Stimulated activated CD4-positive, alpha-beta T cell treated with anti-CD3 and anti-CD28 coated beads, Interleukin-1b, Interleukin-23, amount 100 ng/mL, for 48 hours (primary cell): ENCODE data around the gene MDC1.
"Not testable (repeated sequence)": the region's sequence is repeated elsewhere in the genome, so short reads cannot be mapped to it uniquely, and the experiment has no call there.

ENCODE experiments used
- DNase-seq: peaks from one replicate; pipeline ENCODE4 v3.0.0-alpha.2; 2020

MDC1 gene

DNA sequence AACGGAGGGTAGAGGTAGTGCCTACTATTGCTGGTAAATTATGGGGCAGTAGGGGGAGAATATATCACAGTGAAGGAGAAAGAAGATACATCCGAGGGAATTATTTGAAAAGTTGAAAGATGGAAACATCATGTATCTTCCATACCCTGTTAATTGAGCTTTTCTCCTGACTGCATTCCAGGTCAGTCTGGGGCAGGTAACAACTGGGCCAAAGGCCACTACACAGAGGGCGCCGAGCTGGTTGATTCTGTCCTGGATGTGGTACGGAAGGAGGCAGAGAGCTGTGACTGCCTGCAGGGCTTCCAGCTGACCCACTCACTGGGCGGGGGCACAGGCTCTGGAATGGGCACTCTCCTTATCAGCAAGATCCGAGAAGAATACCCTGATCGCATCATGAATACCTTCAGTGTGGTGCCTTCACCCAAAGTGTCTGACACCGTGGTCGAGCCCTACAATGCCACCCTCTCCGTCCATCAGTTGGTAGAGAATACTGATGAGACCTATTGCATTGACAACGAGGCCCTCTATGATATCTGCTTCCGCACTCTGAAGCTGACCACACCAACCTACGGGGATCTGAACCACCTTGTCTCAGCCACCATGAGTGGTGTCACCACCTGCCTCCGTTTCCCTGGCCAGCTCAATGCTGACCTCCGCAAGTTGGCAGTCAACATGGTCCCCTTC is 6.2 kb upstream of the MDC1 start:
- DNase-seq: not testable (repeated sequence)

DNA sequence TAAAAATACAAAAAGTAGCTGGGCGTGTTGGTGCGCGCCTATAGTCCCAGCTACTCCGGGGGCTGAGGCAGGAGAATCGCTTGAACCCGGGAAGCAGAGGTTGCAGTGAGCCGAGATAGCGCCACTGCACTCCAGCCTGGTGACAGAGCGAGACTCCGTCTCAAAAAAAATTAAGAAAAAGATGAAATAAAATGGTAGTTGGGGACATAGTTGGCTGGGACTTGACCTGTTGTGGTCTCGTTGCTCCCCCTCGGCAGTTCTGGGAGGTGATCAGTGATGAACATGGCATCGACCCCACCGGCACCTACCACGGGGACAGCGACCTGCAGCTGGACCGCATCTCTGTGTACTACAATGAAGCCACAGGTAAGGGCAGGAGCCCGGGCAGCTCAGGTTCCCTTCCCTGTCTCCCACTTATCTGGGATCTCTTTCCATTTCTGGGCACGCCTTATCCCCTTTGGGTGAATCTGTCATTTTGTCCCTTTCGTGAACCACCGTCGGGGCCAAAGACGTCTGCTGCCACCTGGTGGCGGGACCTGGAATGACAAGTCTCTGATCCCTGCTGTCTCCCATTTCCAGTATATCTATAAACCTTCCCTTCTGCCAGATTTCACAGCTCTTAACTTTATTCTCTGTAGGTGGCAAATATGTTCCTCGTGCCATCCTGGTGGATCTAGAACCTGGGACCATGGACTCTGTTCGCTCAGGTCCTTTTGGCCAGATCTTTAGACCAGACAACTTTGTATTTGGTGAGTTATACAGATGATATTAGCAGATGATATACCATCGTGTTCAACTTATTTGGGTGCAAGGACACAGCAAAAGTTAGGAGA is 5.4 kb upstream of the MDC1 start:
- DNase-seq: peak; percentile 81

DNA sequence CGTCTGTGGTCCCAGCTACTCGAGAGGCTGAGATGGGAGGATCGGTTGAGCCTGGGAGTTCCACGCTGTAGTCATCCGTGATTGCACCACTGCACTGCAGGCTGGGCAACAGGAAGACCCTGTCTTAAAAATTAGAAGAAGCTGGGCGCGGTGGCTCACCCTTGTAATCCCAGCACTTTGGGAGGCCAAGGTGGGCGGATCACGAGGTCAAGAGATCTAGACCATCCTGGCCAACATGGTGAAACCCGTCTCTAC is 4.9 kb upstream of the MDC1 start:
- not testable (repeated sequence) for DNase-seq

- peak; percentile 94 for DNase-seq
Observed at GRCh38 chr6:30721198-30722024, 4.3 kb upstream of the MDC1 start.

- DNase-seq: peak; percentile 77
Observed at GRCh38 chr6:30720738-30721197, 3.7 kb upstream of the MDC1 start.

DNA sequence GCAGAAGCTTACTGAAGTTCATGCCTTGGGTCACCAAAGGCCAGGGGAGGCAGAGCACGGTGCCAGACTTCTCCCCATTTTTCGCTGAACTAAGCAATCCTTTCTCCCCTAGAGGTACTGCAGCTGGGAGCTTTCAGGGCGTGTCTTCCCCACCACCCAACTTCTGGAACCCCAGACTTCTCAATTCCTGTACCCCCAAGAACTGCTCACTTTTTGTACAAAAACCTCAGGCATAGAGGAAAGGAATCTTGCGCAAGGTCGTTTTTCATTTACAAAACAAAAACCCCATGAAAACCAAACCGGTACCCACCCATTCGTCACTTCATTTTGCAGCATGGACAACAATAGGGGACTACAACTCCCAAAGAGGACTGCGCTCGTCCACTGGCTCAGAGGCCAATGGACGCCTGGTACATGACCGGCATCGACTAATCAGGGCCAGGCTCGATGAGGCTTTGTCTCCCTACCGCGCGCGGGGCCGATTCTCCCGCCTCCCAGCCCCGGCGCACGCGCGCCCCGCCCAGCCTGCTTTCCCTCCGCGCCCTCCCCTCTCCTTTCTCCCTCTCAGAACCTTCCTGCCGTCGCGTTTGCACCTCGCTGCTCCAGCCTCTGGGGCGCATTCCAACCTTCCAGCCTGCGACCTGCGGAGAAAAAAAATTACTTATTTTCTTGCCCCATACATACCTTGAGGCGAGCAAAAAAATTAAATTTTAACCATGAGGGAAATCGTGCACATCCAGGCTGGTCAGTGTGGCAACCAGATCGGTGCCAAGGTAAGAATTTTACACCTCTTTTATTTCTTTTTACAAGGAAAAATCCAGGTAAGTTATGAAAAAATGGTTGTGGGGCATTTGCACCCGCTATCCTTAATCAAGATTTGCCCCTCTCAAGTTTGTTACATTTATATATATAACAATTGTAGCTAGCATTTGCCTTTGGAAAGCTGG is 3.0 kb upstream of the MDC1 start, which contains the start of gene TUBB:
TUBB (plus strand) TSS at position 562 of the 947 bp plus-strand sequence; CDS start at position 717, 155 bp downstream.
- peak; percentile 96 for DNase-seq

DNA sequence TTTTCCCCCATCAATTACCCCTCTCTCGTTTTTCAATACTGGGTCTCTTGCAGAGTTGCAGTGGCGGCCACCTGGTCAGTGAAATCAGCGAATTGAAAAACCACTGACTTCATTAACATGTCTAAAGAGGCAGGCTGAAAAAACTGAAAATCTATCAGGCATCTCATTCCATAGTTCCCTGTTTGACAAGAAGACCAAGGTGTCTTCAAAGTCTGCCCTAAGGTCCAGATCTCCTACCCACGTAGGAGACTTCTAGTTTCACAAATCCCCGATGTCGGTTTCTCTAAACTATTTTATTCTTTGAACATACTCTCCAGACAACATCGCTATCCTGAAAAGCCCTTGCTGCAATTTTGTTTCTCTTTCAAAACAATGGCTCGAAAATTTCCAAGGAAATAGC is 2.3 kb upstream of the MDC1 start:
- no peak for DNase-seq

- DNase-seq: not testable (repeated sequence)
Observed at GRCh38 chr6:30717845-30718720, 1.0 kb upstream of the MDC1 start.

DNA sequence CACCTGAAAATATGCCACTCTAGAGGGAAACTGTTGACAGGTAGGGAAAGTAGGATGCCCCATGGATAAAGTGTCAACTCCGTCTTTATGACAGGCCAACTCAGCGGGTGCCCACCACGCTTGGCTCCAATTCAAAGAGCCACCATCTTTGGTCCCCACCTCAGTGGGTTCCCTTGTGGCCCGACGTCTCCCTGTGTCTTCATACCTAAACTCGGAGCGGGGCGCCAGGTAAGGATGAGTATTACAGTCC is 277 bp downstream of the MDC1 start:
- no peak for DNase-seq

GRCh38 chr6:30714263-30714662 is 2.8 kb downstream of the MDC1 start:
- DNase-seq: no peak

DNA sequence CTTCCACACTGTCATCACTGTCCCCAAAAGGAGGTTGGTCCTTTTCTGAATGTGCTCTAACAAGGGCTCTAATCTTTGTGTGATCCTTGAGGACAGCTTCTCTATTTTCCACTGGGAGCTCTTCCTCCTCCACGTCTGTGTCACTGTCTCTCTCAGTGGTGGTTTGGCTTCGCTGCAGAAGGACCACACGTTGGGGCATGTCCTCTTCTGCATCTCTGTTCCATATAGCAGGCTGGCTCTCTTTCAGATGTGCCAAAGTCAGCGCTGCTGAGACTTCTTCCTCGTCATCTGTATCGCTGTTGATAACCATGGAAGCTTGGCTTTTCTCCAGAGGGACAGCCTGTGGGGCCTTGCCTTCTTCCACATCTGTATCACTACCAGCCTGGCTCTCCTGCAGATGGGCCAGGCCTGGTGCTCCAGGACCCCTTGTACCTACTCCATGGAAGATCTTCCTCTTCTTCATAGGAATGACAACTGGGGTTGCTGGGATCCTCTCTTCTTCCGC is 4.6 kb downstream of the MDC1 start:
- DNase-seq: no peak

- no peak for DNase-seq
Observed at GRCh38 chr6:30711758-30712380, 5.2 kb downstream of the MDC1 start.

GRCh38 chr6:30709101-30709868 is 7.8 kb downstream of the MDC1 start:
- DNase-seq: no peak

DNA sequence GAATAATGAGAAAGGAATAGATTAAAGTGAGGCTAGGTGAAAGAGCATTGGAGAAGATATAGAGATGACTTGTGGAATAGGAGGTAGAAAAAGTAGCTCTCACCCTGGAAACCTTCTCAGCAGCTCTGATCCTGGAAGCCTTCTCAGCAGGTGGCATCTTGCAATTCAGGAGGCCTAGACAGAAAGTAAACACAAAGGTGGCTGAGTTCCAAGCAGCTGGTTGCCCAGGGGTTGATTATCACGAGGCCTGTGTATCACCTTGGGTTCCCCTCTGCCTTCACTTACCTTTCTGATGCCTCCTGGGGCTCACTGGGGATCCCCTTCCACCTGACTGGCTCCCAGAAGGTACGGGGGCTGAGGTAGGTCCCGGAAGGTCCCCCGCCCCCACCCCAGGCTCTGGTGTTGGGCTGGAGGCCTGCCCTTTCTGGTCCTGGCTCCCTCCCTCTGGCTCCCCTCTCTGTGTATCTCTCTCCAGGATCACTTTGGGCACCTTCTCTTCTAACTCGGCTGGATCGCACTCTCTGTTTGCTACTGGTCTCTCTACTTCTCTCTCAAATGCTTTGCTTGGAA is 9.7 kb downstream of the MDC1 start:
- DNase-seq: no peak

- DNase-seq: no peak
Observed at GRCh38 chr6:30705620-30706019, 11.5 kb downstream of the MDC1 start.

- no peak for DNase-seq
Observed at GRCh38 chr6:30703821-30704220, 13.3 kb downstream of the MDC1 start.

DNA sequence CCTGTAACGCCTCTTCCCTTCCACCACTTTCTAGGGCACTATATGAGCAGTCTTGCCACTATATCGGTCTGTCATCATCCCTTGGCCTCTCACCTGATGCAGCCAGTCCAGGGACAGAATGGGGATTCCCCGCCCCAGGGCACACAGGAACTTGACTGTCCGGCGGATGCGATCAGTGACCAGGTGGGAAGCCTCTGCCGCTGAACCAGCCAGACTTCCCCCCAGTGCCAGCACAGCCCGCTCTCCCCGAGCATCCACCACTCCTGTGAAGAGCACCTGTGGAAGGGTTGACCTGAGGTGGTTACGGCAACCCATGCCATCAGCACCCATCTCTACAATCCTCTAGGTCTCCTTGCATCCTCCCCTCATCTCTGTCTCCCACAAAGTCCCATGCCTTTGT is 14.1 kb downstream of the MDC1 start:
- no peak for DNase-seq

- DNase-seq: no peak
Observed at GRCh38 chr6:30700340-30700739, 16.7 kb downstream of the MDC1 start.

DNA sequence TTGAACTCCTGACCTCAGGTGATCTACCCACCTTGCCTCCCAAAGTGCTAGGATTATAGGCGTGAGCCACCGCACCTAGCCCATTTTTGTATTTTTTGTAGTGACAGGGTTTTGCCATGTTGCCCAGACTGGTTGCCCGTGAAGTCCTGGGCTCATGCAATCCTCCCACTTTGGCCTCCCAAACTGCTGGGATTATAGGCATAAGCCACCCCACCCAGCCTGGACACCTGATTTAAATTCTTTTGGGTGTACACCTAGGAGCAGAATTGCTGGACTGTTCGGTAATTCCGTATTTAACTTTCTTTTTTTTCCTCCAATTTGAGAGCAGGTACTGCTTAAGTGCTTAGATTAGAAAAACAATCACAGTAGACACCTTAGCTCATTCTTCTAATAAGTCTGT is 20.6 kb downstream of the MDC1 start:
- no peak for DNase-seq
